GM21515 (cell line): Measurements from ENCODE around the gene FBXL13.
"Not testable (repeated sequence)": the region's sequence is repeated elsewhere in the genome, so short reads cannot be mapped to it uniquely, and the experiment has no call there.

Source experiments
- ATAC-seq: cut with Tn5 transposase; IDR thresholded peaks from one replicate; pipeline ENCODE4 v1.9.1; 2021; ENCODE audit not compliant: unreplicated experiment

FBXL13 gene

DNA sequence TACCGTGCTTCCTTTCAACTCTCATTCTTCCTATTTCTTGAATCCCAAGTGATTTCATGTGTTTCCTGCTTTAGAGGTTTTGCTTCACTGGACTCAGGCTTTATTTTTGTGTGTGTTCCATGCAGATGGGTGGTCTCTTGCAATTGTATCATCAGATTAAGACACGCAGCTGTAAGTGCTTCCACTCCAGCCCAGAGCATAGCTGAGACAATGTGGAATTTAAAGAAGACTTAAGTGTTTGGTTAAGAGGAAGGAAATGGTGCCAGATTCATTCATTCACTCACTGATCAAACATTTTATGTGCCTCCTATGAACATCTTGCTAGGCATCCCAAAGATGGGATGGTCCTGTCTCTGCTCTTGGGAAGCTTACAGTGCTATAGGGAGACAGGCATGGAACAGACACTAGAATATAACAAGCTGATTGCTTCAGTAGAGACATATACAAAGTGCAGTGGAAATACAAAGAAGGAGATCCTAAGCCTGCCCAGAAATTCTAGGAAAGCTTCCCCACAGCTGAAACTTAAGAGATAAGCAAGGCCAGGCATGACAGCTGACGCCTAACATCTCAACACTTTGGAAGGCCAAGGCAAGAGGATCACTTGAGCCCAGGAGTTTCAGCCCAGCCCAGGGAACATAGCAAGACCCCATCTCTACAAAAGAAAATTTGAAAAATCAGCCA lies 207.9 kb downstream of the FBXL13 start:
- no peak for ATAC-seq

GRCh38 chr7:102864958-102865357 lies 209.6 kb downstream of the FBXL13 start:
- ATAC-seq = no peak

- no peak for ATAC-seq
These were observed 214.2 kb downstream of the FBXL13 start for GRCh38 chr7:102860351-102860811.

DNA sequence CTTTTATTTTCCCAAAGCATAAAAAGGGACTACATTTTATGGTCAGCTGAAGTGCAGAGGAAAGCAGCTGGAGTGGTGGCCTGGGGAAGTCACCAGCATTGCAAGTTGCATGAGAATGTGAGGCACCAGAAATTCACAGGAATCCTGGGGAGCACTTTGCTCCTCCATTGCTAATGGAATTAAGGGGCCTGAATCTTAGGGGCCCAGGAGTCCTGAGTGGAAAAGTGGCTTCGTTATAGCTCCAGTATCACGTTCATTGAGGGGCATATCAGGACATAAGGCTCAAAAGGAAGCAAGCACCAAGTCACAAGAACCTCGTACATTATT lies 214.8 kb downstream of the FBXL13 start:
- ATAC-seq = no peak

DNA sequence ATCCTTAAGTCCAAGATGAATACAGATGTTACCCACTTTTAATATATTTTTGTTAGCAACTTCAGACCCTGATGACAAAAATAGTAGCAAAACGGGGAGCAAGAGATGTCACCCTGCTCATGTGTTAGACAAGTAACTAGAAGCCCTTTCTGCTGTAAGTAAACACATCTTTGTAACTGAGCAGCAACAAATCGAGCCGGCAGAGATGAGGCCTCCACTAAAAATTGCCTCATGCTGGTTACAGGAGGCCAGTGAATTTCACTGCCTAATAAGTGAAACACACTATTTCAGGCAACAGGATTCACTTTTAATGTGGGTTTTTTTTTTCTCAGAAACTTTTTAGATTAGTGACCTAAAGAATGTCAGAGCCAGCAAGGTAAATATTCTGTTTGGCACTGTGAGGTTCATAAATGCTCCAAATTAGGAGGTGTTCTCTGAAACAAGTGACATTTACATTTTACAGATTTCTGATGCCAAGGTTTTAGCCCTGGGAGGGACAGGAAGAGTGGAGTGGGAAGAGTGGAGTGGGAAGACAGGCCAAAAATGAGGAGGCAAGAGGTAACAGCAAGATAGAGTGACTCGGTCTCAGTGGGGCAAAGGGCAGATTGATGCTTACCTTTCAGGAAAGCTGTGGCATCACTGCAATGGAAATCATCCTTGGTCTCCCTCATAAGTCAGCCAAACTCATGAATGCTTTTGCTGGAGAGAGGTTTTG lies 215.4 kb downstream of the FBXL13 start:
- no peak for ATAC-seq

- no peak for ATAC-seq
These were observed 218.6 kb downstream of the FBXL13 start for GRCh38 chr7:102856036-102856435.

GRCh38 chr7:102849538-102849937 lies 225.1 kb downstream of the FBXL13 start:
- no peak for ATAC-seq

GRCh38 chr7:102849079-102849478 lies 225.5 kb downstream of the FBXL13 start:
- ATAC-seq = no peak

DNA sequence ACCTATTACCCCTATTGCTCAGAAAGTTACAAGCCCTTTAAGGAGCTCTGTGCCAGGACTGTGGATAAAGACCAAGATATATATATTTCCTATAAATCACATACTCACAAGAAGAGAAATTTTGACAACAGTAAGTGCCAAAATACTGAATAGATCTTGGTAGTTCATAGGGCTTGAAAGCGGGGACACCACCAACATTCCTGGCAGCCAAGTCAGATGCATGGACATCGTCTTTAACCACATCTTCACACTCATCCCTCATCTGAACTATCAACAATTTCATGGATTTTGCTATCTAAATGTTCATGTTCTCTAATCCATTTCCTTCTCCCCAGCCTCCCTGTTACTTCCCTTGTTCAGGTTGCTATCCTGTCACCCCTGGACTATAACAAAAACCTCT lies 229.2 kb downstream of the FBXL13 start:
- no peak for ATAC-seq

GRCh38 chr7:102843850-102844249 lies 230.7 kb downstream of the FBXL13 start:
- ATAC-seq = no peak

- no peak for ATAC-seq
These were observed 232.3 kb downstream of the FBXL13 start for GRCh38 chr7:102842284-102842683.

DNA sequence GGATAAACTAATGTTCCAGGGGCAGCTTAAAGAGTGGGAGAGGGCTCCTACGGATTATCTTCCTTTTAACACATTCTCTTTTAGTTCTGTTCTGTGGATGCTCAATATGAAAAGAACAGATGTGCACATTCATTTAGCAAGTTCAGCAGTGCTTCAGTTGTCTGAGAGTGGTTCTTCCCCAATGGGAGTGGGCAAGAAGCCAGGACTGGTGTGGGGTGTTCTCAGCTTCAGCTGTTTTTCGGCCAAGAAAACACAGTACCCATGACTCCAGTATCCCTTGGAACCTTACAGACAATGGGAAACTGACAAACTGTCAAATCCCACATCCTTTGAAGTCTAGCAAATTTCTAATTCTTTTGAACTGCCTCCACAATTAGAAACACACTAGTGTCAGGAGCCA lies 233.3 kb downstream of the FBXL13 start:
- ATAC-seq = no peak

DNA sequence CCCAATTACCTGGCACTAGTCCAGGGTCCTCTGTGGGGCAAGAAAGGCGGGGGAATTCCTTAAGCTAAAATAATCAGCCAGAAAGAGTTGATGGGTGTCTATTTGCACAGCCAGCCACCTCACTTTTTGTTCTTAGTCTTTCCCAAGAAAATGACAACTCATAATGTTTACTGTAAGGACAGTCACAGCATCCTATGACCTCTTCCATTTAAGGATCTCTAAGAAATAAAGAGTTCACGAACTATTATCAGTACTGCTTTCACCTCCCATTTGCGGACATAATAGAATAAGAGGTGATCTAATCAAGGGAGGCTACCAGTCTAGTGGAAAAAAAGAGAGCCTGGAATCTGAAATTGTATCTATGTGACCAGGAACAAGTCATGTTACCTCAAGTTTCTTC lies 234.2 kb downstream of the FBXL13 start:
- ATAC-seq = no peak

DNA sequence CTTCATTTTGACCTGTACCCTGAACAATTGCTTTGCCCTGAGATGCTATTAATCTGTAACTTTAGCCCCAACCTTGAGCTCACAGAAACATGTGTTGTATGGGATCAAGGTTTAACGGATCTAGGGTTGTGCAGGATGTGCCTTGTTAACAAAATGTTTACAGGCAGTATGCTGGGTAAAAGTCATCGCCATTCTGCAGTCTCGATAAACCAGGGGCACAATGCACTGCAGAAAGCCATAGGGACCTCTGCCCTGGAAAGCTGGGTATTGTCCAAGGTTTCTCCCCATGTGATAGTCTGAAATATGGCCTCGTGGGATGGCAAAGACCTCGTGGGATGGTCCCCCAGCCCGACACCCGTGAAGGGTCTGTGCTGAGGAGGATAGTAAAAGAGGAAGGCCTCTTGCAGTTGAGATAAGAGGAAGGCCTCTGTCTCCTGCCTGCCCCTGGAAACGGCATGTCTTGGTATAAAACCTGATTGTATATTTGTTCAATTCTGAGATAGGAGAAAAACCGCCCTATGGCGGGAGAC lies 236.0 kb downstream of the FBXL13 start:
- ATAC-seq = not testable (repeated sequence)

DNA sequence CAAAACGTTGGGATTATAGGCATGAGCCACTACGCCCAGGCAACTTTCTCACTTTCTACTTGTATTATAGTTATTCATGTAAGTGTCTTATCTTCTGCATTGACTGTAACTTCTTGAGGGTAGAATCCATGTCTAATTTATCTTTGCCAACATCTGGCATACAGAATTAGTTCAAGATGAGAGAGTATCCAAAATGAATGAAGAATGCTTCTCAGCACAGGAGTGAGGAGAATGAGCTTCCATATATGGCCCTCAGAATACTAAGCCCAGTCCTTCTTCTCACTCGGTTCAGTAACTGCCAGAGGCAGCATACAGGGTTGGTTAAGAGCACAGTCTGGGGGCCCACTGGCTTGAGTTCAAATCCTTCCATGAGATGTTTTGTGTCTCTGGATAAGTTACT lies 236.8 kb downstream of the FBXL13 start:
- no peak for ATAC-seq

DNA sequence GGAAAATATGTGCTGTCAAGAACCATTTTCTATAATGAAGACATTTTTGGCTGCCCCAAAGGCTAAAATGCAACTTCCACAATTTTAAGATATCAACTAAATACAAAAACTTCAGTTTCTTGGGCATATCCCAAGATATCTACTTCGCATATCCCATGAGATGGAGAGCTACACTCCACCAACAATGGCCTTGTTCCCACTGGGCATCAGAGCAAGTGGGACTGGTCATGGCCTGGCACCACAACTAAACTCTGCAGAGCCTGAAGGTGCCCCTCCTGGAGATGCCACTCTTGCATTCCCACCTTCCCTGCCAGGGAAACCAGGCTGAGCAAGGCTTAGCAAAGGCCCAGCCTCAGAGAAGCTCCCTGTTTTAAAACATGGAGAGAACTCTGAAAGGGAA lies 237.6 kb downstream of the FBXL13 start:
- ATAC-seq = no peak

DNA sequence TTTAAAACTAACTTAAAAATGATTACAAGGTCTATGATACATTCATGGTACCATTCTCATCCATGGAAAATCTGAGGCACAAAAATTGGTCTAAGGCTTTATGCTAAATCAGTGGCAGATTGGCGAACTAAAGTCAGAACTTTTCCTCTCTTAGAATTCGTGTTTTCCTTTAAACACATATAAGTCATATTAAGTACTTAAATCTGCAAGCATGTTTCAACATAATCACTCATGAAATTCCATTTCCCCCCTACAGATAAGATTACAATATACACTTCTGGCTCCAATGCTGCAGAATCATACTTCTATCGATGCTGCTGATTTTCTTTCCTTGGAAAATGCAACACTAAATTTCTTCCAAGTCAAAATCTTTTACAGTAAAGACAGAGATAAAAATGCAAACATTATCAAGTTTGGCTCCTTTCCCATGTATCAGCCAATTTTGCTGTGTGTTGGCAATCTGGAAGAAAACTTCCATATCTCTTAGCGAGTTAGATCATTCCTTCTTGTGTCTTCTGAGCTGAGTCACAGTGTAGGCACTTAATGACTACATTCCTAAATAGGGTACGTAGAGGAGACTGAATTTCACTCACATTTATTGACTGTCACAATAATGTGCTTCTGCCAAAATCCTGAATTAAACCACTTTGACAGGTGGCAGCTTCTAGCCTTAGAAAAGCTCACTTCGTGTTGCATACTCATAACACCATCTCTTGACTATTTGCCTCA lies 238.2 kb downstream of the FBXL13 start:
- ATAC-seq = no peak

DNA sequence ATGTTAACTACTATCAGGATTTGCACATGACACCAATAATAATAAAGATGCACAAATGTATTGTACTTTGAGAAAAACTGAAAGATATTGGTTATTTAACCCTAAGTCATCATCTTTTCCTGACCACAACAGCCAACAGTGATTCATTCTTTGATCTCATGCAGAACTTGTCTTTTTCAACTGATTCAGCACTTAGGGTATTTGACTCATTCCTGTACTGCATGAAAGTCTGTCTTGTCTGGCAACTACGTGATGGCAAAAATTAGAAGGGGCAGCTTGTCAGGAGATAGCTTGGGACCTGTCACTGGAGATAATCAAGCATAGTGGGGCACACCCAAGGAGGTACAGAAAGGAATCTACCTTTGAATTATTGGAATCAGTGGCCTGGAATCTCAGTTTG lies 239.6 kb downstream of the FBXL13 start:
- no peak for ATAC-seq

- ATAC-seq = no peak
These were observed 240.1 kb downstream of the FBXL13 start for GRCh38 chr7:102834466-102834865.

DNA sequence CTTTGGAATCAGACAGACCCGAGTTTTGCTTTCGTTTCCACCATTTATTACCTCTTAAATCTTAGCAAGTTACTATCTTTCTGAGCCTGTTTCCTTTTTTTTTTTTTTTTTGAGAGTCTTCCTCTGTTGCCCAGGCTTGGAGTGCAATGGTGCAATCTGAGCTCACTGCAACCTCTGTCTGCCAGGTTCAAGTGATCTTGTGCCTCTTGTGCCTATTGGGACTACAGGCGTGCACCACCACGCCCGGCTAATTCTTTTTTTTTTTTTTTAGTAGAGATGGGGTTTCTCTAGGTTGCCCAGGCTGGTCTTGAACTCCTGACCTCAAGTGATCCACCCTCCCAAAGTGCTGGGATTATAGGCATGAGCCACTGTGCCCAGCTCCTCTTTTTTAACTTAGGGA lies 241.3 kb downstream of the FBXL13 start:
- no peak for ATAC-seq

DNA sequence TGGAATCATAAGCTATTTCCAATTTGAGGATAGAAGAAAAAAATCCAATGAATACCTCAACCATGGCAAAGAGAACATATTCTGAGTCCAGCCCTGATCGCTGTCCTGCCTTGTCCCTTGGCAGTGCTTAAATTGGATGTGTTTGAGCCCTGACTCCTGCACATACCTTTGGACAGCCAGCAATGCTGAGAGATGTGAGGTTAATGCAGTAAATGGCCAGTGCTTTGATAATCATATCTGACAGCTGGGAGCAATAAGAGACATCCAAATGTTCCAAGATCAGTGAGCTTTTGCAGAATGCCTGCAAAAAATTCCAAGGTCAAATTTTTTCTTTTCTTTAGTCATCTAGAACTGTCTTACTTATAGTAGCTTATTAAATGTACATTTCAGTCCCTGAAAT lies 241.9 kb downstream of the FBXL13 start:
- no peak for ATAC-seq

DNA sequence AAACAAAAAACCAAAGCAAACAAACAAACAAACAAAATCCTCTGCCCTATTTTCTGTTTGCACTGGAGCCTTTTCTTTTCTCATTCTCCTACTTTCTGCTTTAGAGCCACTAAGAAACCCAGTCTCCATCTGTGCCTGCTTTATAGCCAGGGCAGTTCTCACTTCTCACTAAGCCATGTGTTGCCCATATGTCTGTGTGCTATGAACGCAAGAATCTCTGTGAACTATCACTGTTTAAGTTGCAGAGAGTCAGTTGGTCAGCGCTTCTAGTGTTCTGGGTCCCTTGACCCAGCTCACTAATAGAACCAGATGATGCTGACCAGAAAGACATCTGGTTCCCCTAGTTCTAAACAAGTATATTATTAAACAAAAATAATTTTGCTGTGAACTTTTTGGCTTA lies 244.4 kb downstream of the FBXL13 start:
- ATAC-seq = no peak
